Testis (tissue), 3 donors: Measurements from ENCODE around the gene CHKA. TPM values are rescaled to one million over a fixed set of nuclear protein-coding genes. Genes with fewer than 3 reads are reported as not detected.

Experiments used
- DNase-seq: peaks from one replicate; pipeline ENCODE4 v3.0.0-alpha.2; 2019
- H3K27ac ChIP-seq, 2 donors: fragments of 200-600 bp; sonication (generic); one replicate each; pipeline ENCODE4 v1.5.1; 2019
- H3K27me3 ChIP-seq: fragments of 200-600 bp; sonication (generic); one replicate; pipeline ENCODE4 v1.5.1; 2019
- H3K36me3 ChIP-seq: fragments of 200-600 bp; sonication (generic); one replicate; pipeline ENCODE4 v1.5.1; 2017; ENCODE audit warnings: low read depth; ENCODE audit errors: missing control alignments
- H3K4me1 ChIP-seq: fragments of 200-600 bp; sonication (generic); one replicate; pipeline ENCODE4 v1.5.1; 2019
- H3K4me3 ChIP-seq, 2 donors: fragments of 200-600 bp; sonication (generic); one replicate each; pipeline ENCODE4 v1.5.1; 2017 to 2019
- H3K9me3 ChIP-seq: fragments of 200-600 bp; sonication (generic); one replicate; pipeline ENCODE4 v1.5.1; 2017
- CTCF ChIP-seq, 3 experiments: fragments of 450-650 bp in 2 of 3; fragments of 200-600 bp in 1 of 3; sonication (generic) in 1 of 3; IDR thresholded peaks; one replicate each; pipeline ENCODE4 v1.5.1; 2016 to 2019; ENCODE audit warnings: antibody characterized with exemption in 3 of 3, mild to moderate bottlenecking in 2 of 3, moderate library complexity in 1 of 3
- POLR2A ChIP-seq: fragments of 450-650 bp; IDR thresholded peaks from one replicate; pipeline ENCODE4 v1.6.1; 2017; ENCODE audit warnings: antibody characterized with exemption, mild to moderate bottlenecking, moderate library complexity
- WGBS, 2 donors: methylation state at CpG; one replicate each; pipeline ENCODE4 v1.1.5; 2018; 5-methylcytosine and 5-hydroxymethylcytosine counted together
- intact Hi-C: fragments of 100-400 bp; cut with DNase I; formaldehyde crosslinking; loops from one replicate; pipeline ENCODE4 v1.15.1; 2023; ENCODE audit warnings: low total_unique reads
- polyA plus RNA-seq: library from polyadenylated mRNA; stranded (reverse); fragments of 350-450 nt; fragmentation: Illumina TruSeq; extraction: RNeasy Lipid Tissue Mini Kit (QIAGEN cat#74804); gene quantifications from one replicate; pipeline ENCODE4 v1.2.3, GENCODE V29; 2014; ENCODE audit warnings: low read depth, low replicate concordance; ENCODE audit not compliant: insufficient read depth
- total RNA-seq, 2 donors: library from RNA; depleted of rRNA; stranded (reverse); fragments of >200 nt; gene quantifications; one replicate each; pipeline ENCODE4 v1.2.3, GENCODE V29; 2016

The CHKA gene
- total and polyA plus RNA-seq, 3 donors from 2014 or later = 145 to 200 (median 180) TPM

- 92 to 97% methylated on average over 8 of the region's 8 CpGs for WGBS, 2 donors
- no peaks in the 10 kb centered on the region for H3K4me1 ChIP-seq
- no peak for TF ChIP-seq POLR2A
- TF ChIP-seq CTCF (IDR thresholded peaks at IDR 0.05) = no peak
- DNase-seq = no peak
- H3K9me3 ChIP-seq = no peaks in the 10 kb centered on the region
- intact Hi-C loops = no loop called here
- no peaks in the 10 kb centered on the region for H3K27me3 ChIP-seq
- H3K36me3 ChIP-seq = no peaks in the 10 kb centered on the region
- no peak overlapping the region for H3K4me3 ChIP-seq
- H3K27ac ChIP-seq = no peak overlapping the region
Observed at GRCh38 chr11:68089679-68090078, 31.5 kb downstream of the CHKA start.

GRCh38 chr11:68083517-68083916 is 37.7 kb downstream of the CHKA start:
- Histone ChIP-seq H3K36me3 (no peaks in the 10 kb centered on the region), H3K4me3 (no peak overlapping the region), H3K9me3 (no peaks in the 10 kb centered on the region), H3K27me3 (no peaks in the 10 kb centered on the region), H3K4me1 (no peaks in the 10 kb centered on the region), H3K27ac (no peak overlapping the region)
- 57 to 64% methylated on average over 3 of the region's 3 CpGs for WGBS, 2 donors
- no peak for TF ChIP-seq POLR2A
- no peak for TF ChIP-seq CTCF (IDR thresholded peaks at IDR 0.05)
- DNase-seq = no peak
- intact Hi-C loops = no loop called here

- intact Hi-C loops = no loop called here
- no peaks in the 10 kb centered on the region for H3K36me3 ChIP-seq
- H3K9me3 ChIP-seq = no peaks in the 10 kb centered on the region
- WGBS, 2 donors = 55 to 77% methylated on average over 3 of the region's 3 CpGs
- H3K4me3 ChIP-seq = no peak overlapping the region
- no peak overlapping the region for H3K27ac ChIP-seq
- TF ChIP-seq POLR2A (no peak), CTCF (IDR thresholded peaks at IDR 0.05) (no peak)
- no peak for DNase-seq
- no peaks in the 10 kb centered on the region for H3K27me3 ChIP-seq
- no peaks in the 10 kb centered on the region for H3K4me1 ChIP-seq
Observed at GRCh38 chr11:68082481-68082880, 38.7 kb downstream of the CHKA start.

- TF ChIP-seq CTCF (IDR thresholded peaks at IDR 0.05) = no peak
- TF ChIP-seq POLR2A = no peak
- intact Hi-C loops = no loop called here
- Histone ChIP-seq H3K36me3 (no peaks in the 10 kb centered on the region), H3K4me1 (no peaks in the 10 kb centered on the region), H3K27me3 (no peaks in the 10 kb centered on the region), H3K9me3 (no peaks in the 10 kb centered on the region), H3K27ac (no peak overlapping the region), H3K4me3 (no peak overlapping the region)
- WGBS, 2 donors = 79 to 89% methylated on average over 8 to 9 of the region's 9 CpGs
- no peak for DNase-seq
Observed at GRCh38 chr11:68081691-68082090, 39.5 kb downstream of the CHKA start.

GRCh38 chr11:68080860-68081259 is 40.3 kb downstream of the CHKA start:
- H3K4me1 ChIP-seq = no peaks in the 10 kb centered on the region
- intact Hi-C loops = no loop called here
- 88 to 91% methylated on average over 7 to 8 of the region's 8 CpGs for WGBS, 2 donors

More at GRCh38 chr11:68080860-68081259, 40.3 kb downstream of the CHKA start:
- H3K27ac ChIP-seq = no peak overlapping the region
- no peaks in the 10 kb centered on the region for H3K27me3 ChIP-seq
- TF ChIP-seq CTCF (IDR thresholded peaks at IDR 0.05) = no peak
- TF ChIP-seq POLR2A = no peak
- H3K9me3 ChIP-seq = no peaks in the 10 kb centered on the region
- no peaks in the 10 kb centered on the region for H3K36me3 ChIP-seq
- H3K4me3 ChIP-seq = no peak overlapping the region
- DNase-seq = no peak
